HG03159 (cell line): ENCODE results near the gene RPS21.
"Not testable (repeated sequence)": the region's sequence is repeated elsewhere in the genome, so short reads cannot be mapped to it uniquely, and the experiment has no call there.

Experiments used
- ATAC-seq: cut with Tn5 transposase; IDR thresholded peaks from one replicate; pipeline ENCODE4 v1.9.1; 2021; ENCODE audit warnings: mild to moderate bottlenecking, moderate library complexity; ENCODE audit not compliant: unreplicated experiment

The RPS21 gene

DNA sequence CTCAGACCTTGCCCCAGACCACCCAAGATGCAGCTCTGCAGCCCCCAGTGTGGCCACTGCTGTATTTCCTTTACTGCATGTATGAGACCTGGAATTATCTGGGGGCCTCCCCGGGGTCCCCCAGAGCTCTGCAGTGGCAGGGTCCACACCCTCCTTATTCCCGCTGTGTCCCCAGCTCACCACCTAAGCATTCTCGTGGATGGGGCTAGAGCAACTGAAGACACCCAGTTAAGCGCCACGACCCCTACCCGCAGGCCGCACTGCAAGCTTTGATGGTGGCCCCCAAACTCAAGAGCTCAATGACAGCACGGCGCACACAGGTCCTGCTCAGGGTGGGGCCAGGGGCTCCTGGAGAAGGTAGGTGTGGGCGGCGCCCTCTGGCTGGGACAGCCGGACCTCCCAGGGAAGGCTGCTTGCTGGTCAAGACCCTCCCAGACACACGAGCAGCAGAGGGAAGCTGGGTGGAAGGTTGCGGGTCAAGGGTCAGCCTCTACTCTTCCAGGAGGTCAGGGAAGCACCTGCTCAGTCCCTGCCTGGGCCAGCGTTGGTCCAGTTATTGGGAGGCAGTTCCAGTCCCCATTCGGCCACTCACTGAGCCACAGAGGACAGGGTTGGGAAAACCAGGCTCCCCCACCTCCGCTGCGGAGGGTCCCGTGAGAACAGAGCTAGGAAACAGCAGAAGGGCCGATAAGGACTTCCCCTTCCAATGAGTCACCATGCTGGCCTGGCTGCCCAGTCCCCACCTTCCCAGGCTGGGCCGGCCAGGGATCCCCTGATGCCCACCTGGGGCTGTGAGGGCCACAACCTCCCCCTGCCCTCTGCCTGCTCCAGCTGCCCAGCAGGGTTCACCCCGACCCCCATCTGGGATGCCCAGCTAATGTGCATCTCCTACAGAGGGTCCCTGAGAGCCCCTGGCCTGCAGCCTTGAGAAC, 22.7 kb upstream of the RPS21 start:
- no peak for ATAC-seq

DNA sequence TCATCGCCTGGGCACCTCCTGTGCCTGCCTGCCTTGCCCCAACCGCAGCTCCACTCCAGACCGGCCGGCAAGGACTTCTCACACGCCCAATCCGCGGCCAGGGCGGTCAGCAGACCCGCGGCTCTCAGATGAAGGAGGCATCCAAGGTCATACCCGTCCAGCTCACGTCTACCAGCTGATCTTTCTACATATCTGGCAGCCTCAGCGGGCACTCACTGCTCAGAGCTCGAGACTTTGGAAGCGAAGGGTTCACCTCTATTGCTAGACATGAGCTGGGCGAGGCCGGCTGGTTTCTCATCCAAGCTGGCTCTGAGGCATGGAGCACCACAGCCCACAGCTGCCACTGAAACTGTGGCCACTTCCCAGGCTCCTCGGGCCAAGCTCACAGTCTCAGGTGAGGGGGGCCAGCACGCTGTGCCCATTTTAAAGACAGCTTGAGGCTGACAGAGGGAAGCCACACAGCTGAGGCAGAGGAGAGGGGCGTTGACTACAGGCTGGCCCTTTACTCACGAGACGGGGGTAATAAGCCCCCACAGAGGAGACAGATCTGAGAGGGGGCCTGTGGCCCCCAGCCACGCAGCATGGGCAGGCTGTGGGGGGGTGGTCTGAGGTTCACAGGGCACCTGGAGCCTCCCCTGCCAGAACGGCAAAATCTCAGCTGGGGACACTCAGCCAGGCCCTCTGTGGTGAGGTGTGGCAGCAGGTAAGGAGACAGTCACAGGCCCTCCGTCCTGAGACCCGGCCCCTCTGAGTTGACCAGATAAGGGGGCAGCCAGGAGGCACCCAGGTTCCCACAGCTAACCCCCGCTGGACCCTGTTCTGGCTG, 21.8 kb upstream of the RPS21 start:
- no peak for ATAC-seq

DNA sequence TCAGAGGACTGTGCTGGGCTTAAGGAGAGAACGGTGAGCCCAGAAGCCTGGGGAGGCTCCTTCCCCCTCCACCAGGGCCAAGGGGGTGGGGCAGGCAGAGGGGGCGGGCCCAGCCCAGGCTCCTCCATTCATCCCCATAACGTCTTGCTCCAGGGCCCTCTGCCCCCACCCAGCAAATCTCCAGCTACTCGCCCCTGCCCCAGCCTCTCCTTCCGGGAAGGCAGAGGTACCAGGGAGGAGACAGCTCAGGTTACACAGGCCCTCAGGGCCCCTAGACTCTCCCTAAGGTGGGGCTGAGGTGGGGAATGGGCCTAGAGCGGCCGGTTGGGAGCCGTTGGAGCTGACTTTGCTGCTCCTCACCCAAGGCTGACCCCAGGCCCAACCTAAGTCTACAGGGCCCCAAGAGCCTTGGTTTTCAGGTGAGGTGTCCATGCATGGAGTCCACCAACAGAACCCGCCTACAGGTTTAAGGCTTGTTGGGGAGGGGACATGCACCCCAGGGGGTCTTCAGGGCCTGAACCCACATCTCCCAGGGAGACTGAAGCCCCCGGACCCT, 21.0 kb upstream of the RPS21 start:
- ATAC-seq = no peak

DNA sequence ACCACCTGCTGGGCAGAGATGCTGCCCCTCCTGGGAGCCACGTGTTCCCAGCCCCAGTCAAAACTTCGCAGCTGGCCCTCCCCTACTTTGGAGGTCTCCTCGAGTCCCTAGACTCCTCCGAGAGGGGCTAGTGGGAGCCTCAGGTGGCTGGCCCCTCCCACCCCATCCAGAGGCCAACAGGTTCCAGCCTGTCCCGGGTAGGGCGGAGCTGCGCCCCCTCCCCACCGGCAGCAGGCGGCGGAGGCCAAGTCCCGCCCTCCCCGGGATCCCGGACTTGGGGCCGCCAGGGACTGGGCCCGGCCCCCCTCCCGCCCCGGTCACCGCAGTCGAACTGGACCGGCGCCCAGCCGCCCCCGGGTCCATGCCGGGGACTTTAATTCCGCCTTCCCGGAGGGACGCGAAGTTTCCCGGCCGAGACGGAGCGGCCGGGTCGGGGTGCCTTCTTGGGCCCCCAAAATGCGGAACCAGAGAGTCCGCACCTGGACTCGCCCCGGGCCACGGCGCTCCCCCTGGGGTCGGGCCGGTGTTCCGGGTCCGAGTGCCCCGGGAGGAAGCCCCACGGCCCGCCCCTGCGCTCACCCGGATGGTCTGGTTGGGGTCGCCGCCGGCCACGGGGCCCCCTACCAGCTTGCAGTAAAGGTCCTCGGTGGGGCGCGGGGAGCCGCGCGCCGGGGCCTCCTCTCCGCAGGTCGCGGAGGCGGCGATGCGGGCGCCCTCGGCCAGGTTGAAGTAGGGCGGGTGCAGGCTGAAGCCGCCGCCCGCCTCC, 20.4 kb upstream of the RPS21 start:
- ATAC-seq = no peak

DNA sequence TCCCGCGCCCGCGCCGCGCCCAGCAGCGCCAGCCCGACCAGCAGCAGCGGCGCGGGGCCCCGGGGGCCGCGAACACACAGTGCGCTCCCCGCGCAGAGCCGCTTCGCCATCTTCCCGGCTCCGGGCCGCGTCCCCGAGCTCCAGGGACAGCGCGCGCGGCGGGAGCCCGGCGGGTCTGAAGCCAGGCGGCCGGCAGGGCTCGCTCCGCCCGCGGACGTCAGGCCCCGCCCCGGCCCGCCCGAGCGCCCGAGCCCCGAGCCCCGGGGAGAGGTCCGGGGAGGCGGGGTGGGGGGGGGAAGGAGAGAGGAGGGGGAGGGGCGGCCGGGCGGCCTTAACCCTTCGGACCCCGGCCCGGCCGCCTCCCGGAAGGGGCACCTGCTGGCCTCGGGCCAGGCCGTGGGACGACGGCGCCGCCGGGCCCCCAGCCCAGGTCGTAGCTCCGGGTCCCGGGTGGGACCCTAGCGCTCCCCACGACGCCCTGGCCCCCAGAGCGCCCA, 19.7 kb upstream of the RPS21 start, which contains the start of gene LAMA5:
LAMA5 (minus strand) TSS at position 177 of the 497 bp plus-strand sequence; CDS start at position 110, 67 bp downstream.
- ATAC-seq = no peak

DNA sequence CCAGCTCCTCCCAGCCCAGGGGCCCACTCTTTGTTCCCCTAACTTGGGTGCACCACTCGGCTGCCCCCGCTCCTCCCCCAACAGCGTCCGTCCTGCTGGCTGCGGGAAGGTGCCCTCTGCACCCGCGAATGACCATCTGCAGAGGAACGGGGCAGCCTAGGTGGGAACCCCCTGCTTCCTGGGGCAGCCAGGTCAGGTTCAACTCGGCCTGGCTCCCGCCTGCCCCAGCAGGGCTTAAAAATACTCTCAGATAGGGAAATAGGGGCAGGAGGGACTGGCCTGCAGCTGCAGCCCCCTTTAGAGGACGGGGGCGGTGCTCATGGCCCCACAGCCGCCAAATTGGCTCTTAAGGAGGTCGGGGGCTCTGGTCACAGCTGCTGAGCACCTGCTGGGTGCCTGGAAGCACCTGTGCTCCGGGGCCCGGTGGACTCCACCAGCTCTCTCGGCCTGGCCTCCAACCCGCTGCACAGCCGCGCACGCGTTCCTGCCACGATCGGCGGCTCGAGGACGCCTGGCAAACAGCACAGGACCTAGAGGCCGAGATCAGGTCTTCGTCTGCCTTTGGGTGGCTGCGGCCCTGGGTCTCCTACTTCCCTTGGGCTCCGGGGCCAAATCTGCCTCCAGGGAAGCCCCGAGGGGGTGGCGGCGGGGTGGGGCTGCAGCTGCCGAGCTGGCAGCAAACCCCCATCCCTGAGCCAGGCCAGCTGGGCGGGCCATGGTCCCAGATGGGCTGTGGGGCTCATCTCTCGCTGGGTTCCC, 19.1 kb upstream of the RPS21 start:
- no peak for ATAC-seq

DNA sequence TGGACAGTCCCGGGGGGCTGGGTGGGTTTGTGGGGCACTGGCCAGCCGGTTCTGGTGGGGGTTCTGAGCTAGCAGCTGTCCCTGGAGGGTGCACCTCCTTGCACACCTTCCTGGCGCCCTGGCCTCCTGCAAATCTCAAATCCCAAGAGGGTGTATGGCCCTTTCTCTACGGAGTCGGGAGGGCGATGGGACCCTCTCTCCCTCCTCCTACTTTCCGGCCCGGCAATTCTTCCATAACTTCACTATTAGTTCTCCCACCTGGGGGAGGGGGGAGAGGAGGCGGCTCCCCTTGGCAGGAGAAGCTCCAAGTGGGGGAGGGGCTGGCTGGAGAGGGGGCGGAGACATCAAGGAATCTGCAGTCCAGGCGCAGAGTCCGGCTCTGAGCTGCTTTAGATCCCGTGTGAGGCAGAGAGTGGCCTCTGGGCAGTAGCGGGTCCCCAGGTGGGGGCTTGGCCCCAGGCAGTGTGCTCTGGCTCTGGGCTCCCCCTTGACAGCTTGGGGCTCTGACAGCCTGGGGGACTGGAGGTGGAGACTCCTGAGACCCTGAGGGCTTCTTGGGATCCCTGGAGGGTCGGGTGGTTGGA, 18.4 kb upstream of the RPS21 start:
- no peak for ATAC-seq

DNA sequence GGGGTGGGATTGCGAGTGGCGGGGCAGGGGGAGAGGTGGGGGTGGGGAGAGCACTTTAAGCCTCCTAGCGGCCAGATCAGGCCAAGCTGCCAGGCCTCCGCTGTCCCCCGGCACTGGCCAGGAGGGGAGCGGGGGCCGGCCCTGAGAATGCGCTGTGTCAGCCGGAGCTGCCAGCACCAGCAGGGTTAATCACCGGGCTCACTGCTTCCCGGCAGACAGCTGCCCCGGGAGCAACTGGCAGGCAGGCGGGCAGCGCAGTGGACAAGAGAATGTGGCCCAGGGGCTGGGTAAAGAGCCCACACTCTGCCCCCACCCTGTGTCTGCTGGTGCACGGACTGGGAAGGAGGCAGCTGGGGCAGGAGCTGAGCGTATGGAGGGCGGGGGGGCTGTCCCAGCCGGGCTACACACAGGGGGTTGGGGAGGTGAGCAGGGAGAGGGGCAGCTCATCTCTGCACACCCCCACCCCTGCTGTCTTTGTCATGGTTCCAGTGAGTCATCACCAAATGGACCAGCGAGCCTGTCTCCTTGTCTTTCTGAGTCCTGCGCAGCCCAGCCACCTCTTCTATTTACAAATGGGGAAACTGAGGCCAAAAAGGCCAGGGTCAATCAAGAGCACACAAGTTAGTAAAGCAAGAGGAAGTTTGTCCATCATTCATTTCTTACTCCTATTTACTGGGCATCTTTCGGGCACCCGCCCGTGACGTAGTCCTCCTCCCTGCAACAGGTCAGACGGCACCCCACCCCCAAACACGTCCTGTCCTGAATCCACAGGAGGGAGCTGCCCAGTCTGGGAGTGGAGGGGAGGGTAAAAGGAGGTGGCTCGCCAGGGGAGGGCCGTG, 17.7 kb upstream of the RPS21 start:
- no peak for ATAC-seq

DNA sequence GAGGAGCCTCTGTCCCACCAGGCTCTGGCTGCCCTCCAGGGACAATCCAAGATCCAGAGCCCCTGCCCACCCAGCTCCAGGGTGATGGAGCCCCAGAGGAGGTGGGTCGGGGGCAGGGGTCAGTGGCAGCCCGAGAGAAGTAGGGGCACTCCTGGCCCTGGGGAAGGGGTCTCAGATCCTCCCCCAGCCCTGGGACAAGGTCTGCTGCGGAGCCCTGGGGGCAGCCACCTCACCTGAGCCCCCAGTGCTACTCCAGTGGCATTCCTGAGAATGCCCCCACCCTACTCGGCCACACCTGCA, 17.1 kb upstream of the RPS21 start:
- no peak for ATAC-seq

DNA sequence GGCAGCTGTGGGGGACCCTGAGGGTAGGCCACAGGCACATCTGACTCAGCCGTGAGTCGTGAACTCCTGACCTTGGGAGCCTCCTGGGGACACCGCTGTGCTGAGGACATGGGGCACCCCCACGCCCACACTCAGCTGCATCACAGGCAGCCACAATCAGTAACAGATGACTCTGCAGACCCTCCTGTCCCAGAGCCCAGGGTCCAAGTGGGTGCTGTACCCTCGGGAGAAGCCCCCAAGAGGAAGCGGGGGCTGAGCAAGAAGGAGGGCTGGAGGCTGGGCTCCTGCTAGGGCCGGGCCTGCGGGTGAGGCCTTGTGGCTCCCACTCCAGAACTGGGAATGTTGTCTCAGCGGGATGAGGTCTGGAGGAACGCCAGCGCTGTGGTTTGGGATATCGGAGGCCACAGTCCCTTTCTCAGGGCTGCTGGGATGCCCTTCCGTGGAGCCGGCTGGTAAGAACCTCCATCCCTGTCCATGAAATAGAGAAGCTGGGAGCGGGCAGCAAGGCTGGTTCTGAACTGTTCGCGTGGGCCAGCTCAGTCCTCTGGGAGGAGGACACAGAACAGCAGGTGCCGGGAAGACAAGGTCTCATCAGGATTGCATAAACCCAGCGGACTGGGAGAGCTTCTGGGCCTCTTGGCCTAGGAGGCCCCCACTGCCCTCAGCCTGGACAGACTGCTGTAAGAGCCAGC, 16.6 kb upstream of the RPS21 start:
- no peak for ATAC-seq

DNA sequence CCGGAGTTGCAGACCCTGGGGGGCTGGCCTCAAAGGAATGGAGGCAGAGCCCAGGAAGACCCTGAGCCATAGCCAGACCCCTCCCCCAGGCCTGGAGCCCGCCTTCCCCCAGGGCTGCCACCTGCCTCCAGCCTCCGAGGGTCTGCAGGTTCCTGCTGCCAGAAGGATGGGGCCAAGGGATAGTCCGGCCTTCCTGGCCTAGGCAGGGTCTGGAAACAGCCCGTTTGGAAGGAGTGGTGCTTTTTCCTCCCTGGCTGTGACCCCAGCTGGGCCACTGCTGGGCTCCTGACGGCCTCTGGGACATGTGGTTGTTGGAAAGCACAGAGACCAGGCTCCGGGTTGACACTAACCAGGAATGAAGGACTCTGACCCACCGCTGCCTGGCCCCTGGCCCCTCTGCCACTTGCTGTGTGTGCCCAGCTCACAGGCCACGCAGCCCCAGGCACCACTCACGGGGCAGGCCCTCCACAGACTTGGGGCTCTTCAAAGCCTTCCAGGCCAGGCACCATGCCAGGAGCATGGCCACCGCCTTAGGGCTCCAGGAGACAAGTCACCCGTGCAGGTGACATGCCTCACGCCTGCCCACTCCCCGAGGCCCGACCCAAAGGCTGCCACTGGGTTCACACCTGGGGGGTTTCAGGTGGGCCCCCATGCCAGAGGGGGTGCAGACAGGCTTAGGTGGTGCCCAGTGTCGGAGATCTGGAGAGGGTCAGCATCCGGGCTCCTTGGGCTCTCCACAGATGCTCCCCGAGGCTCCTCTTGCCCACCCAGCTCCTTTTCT, 15.9 kb upstream of the RPS21 start:
- no peak for ATAC-seq

DNA sequence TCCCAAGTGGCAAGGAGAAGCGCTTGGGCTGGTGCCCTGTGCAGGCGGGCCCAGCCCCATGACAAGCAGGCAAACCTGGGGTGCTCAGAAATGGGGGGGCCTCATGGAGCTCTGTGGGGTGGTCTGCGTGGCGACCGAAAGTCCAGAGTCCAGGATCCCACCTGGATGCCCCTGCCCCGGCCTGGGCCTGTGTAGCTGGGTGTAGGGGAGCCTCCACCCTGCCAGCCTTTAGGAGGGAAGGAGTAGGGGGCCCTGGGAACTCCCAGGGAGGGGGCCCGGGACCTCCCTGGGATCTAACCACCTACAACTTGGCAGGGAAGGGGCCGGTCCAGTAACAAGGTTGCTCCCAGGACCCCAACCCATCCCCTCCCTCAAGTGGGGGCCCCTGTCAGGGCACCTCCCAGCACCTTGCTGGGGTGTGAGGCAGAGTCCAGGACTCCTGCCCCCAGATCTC, 15.3 kb upstream of the RPS21 start:
- ATAC-seq = no peak

DNA sequence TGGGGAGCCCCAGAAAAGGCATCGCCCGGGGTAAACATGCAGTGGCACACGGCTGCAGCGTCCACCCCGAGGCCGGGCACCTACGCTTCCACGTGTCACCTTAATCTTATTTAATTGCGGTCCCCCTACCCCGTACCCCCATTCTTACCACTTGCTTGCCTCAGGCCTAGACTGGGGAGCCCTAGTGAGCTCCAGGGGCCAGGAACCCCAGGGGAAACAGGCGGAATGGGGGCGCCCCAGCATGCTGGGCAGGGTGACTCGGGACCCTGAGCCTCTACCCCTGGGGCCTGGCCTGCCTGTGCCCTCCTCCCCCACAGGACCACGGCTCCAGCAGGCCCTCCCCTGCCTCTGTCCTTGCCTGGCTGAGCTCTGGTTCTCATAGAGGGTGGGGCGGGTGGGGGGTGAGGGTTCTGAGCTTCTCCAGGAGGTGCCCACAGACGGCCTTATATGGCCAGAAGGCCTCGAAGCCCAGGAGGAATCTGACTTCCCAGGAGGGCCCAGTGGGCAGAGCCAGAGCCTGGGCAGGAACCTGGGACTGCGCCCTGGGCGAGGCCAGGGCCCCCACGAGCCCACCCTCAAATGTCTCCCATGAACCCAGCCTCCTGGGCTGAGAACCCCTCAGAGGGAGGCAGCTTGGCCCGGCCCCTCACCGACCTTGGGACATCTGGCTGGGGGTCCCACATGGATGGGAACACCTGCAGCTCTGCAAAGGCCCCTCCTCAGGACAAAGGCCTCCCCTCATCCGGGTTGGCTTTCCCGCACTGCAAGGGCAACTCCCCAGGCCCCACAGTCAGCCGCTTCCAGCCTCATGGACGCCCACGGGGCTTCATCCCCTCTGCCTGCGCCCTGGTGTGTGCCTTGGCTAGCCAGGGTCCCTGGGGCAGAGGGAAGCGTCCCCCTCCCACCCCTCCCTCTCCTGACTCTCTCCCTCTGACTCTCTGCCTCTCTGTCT, 14.6 kb upstream of the RPS21 start:
- no peak for ATAC-seq

DNA sequence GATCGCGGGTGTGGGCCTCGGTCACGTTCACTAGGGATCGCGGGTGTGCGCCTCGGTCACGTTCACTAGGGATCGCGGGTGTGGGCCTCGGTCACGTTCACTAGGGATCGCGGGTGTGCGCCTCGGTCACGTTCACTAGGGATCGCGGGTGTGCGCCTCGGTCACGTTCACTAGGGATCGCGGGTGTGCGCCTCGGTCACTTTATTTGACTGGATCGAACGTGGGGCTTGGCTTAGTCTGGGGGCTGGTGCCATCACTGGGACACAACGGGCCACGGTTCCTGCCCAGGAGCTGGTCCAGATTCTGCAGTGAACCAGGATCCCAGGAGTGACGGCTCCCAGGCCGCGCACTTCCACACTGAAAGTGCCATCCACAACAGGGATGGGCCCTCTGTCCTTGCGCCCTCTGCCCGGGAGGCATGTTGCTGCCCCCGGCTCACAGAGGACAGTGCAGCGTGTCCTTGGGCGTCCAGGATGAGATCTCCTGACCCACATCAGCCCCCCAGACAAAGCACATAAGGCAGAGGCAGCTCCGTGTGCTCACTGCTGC, 13.2 kb upstream of the RPS21 start:
- ATAC-seq = not testable (repeated sequence)

DNA sequence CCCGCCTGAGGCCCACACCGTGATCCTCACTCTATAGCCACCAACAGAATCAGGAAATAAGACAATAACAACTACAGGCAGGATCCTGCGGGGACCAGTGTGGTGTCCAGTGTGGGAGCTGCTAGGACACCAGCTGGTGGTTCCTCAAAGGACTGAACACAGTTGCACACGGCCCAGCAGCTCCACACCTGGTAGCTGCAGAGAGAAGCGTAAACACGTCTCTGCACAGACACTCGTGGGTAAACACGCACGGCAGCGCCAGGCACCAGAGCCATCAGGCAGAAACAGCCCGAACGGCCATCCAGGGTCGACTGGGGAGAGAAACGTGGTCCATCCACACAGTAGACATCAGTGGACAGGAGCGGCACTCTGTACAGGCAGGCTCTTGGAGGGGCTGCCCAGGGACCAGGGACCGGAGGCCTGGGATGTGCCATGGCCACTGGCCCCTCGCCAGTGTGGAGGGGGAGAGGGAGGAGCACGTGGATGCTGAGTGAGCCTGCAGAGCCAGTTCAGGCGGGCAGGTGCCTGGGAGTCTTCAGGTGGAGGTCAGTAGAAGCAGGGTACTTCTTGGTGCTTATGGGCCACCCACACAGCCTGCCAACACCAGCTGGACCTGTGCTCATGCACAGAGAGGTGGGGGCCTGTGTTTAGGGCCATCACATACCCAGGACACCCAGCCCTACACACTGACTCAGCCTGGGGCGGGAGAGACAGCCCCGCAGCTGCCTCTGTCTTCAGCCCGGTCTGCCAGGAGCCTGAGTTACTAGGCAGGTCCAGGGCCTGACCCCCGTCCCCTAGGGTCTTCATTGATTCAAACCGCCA, 12.4 kb upstream of the RPS21 start:
- no peak for ATAC-seq
